SKM-1 (cell line): Measurements from ENCODE around the gene OR8B3.

Source experiments
- DNase-seq: peaks from one replicate; lab custom pipeline; 2025; ENCODE audit not compliant: unreplicated experiment; lab: John Stamatoyannopoulos, UW

OR8B3 gene

GRCh38 chr11:124376280-124376679 lies 22.5 kb downstream of the OR8B3 start:
- no peak for DNase-seq

- DNase-seq = no peak
Measured at GRCh38 chr11:124359566-124359965, 39.3 kb downstream of the OR8B3 start.

GRCh38 chr11:124346311-124346955 lies 52.4 kb downstream of the OR8B3 start:
- no peak for DNase-seq
